IPS DF 4.7 (cell line): ENCODE results near the gene ZNF532.
"Not testable (repeated sequence)": the region's sequence is repeated elsewhere in the genome, so short reads cannot be mapped to it uniquely, and the experiment has no call there.

Experiments used
- DNase-seq: peaks from one replicate; pipeline ENCODE4 v3.0.0-alpha.2; 2013; ENCODE audit warnings: low spot score; ENCODE audit errors: extremely low read depth

ZNF532 gene

DNA sequence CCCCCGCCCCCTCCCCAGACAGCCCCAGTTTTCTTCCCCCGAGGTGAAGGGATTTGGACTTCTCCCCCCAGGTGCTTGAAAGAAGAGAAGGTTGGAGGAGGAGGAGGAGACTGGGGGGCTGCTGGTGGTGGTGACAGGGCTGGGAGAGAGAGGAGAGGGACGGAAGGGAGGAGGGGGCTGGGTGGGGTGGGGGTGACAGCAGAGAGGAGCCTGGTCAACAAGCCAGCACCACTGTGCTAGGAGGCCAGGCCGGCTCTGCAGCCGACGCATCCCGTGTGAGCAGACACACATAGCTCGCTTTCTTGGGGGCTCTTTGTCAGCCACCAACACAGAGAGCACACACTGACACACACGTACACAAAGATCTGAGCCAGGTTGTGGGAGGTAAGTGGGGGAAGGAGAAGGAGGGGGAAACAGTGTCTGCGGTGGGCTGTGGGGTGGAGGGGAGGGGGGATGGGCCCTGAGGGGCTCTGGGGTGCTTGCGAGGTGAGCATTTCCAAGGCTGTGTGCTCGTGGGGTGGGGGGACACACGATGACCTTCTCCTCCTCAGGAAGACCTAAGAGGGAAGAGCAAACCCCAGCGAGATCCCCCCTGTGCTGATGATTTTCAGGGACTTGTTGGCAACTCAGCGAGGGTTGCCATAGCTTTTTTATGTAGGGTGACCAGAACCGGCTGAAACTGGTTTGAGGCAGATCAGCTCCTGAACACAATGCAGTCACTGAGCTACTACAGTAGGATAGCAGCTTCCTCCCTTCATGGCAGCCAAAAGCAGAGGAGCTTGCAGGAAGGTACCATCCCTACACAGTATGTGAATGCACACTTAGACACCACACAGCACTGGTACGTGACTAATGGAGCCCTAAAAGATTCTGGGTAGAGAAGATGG lies at the start of gene ZNF532:
Gene ZNF532, plus strand, starts transcription at position 732 of the 887 bp plus-strand sequence. CDS start 53,411 bp downstream, outside the sequence.
- DNase-seq: no peak

- DNase-seq: no peak
Measured at GRCh38 chr18:58819051-58819450, 45.6 kb upstream of the ZNF532 start.

- DNase-seq: no peak
Measured at GRCh38 chr18:58820251-58820650, 44.4 kb upstream of the ZNF532 start.

DNA sequence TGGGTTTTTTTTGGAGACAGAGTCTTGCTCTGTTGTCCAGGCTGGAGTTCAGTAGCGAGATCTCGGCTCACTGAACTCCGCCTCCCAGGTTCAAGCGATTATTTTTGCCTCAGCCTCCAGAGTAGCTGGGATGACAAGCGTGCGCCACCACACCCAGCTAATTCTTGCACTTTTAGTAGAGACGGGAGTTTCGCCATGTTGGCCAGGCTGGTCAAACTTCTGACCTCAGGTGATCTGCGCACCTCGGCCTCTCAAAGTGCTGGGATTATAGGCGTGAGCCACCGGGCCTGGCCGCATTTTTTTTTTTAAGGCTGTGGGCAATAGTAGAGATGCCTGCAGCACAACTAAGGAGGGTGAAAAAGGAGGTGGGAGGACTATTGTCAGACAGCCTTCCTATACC lies 41.7 kb upstream of the ZNF532 start:
- DNase-seq: no peak

DNA sequence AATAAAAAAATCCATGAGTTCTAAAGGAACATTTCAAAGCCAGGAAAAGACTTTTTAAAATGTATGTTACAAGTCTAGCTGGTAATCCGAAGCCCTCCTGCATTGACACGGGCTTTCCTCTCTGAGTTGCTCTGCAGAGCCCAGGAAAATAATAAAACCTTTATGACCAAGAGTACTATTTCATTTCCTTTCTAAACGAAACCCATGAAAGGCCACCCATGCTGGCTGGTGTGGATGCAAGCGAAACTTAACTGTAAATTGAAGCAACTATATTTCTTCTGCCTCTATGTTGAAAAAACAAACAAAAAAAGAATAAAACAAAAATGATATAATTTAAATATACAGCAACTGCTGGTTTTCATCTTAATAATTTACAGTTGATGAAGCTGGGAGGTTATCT lies 41.3 kb upstream of the ZNF532 start:
- DNase-seq: no peak

GRCh38 chr18:58826926-58827325 lies 37.8 kb upstream of the ZNF532 start:
- not testable (repeated sequence) for DNase-seq

- DNase-seq: no peak
Measured at GRCh38 chr18:58827428-58827827, 37.2 kb upstream of the ZNF532 start.

GRCh38 chr18:58827886-58828285 lies 36.8 kb upstream of the ZNF532 start:
- DNase-seq: no peak

GRCh38 chr18:58828399-58829121 lies 36.1 kb upstream of the ZNF532 start:
- no peak for DNase-seq

DNA sequence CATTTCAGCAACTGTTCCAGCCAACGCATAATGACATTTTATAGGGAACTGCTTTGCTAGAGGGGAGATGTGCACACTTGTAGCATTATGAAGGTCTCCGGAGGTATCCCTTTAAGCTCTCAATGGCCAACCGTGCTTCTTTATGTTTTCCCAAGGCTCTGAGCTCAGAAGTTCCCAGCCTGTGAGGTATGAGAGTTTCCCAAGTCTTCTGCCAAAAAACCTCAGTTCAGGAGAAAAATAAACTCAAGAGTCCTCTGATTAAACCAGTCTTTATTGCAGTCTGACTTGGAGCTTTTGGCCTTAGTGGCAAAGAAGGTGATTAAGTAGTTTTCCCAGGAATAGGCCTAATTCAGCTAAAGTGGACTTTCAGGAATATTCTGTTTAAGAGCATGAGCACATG lies 35.4 kb upstream of the ZNF532 start:
- DNase-seq: no peak

DNA sequence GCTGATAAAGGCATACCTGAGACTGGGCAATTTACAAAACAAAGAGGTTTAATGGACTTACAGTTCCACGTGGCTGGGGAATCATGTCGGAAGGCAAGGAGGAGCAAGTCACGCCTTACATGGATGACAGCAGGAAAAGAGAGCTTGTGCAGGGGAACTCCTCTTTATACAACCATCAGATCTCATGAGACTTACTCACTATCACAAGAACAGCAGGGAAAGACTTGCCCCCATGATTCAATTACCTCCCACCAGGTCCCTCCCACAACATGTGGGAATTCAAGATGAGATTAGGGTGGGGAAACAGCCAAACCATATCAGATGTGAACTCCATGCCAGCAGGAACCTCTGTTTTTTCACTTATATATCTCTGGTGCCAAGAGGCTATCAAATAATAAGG lies 34.8 kb upstream of the ZNF532 start:
- not testable (repeated sequence) for DNase-seq

DNA sequence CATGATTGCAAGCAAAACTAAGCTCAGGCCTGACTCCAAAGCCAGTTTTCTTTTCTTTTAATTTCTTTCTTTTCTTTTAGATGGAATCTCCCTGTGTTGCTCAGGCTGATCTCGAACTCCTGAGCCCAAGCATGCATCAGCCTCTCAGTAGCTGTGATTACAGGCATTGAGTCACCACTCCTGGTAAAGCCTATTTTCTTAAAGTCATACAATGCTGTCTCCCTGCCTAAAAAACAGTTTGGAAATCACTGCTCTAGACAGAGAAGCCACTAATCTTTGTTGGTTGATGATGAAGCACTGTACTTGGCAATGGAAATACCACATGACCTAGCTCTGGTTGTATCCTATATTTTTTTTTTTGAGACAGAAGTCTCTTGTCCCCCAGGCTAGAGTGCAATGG lies 33.1 kb upstream of the ZNF532 start:
- no peak for DNase-seq

GRCh38 chr18:58838165-58838860 lies 26.4 kb upstream of the ZNF532 start:
- no peak for DNase-seq

DNA sequence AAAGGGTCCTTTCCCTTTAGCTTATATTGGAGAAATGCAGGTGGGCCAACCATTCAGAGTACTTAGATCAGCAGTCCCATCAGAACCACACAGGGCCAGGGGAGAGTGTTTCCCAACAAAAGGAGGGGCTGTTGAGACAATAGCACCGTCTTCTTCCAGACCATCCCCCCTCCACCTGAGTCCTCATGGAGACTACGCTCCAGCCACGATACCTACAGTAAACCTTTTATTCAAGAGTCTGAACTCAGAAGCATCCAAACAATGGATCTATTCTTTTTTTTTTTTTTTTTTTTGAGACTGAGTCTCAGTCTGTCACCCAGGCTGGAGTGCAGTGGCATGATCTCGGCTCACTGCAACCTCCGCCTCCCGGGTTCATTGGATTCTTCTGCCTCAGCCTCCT lies 25.7 kb upstream of the ZNF532 start:
- no peak for DNase-seq

- DNase-seq: no peak
Measured at GRCh38 chr18:58842978-58843687, 21.5 kb upstream of the ZNF532 start.

DNA sequence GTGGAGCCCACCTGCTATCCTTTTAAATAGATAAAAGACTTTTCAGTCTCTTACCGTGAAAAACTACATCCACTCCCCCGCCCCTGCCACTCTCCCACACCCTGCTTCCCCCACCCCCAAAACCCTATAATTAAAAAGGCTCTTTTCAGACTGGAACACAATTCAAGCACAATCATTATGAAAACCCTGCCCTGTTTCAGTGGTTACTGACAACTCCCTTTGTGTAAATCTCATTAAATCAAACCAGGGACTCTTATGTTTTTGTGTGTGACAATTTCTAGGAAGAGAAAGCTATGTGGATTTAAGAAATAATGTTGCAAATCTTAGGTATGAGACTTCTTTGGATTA lies 21.0 kb upstream of the ZNF532 start:
- no peak for DNase-seq

GRCh38 chr18:58844871-58845270 lies 19.8 kb upstream of the ZNF532 start:
- no peak for DNase-seq

GRCh38 chr18:58845928-58846724 lies 18.6 kb upstream of the ZNF532 start:
- no peak for DNase-seq

- DNase-seq: peak; percentile 97
Measured at GRCh38 chr18:58847383-58848071, 17.1 kb upstream of the ZNF532 start.

DNA sequence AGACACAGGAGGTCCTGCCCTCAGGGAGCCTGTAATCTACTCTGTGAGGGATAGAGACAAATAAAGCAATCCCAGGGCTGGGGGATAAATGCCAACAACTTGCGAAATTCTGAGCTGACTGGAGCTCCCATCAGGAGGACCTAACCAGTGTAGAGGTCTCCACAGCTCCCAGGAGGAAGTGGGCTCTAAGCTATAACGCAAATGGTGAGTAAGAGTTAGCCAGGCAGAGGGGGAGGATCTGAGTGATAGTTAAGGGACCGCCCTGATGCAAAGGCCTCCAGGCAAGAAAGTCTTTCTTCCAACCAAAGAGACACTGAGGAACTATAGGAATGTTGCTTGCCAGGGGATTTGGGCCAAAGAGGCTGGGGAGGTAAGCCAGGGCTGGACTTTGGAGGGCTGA lies 16.0 kb upstream of the ZNF532 start:
- DNase-seq: no peak
